Medulla oblongata (tissue), 1 donor: ENCODE data around the gene TRIO.
A peak's percentile ranks its signal among the peaks of the same experiment; 100 is the strongest.

ENCODE experiments used
- DNase-seq: peaks from one replicate; pipeline ENCODE4 v3.0.0-alpha.2; 2015; ENCODE audit errors: extremely low spot score

TRIO gene

GRCh38 chr5:14123551-14123950 lies 19.6 kb upstream of the TRIO start:
- DNase-seq: no peak

- no peak for DNase-seq
Observed at GRCh38 chr5:14123974-14124482, 19.1 kb upstream of the TRIO start.

DNA sequence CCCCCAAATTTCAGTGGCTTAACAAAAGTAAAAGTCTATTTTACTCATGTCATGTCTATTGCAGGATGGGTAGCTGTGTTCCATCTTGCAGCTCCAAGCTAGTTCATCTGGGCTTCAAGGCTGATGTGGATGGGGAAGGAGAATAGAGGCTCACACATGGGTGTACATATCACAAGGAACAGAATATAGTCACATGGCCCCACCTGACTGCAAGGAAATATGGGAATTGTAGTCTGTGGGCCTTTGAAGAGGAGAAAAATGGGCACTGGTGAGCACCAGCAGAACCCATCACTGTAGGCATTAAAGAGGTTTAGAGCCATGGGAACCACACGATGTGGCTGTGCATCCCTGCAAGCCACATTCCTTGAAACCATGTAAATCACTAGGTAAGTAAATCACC lies 17.9 kb upstream of the TRIO start:
- DNase-seq: no peak

- no peak for DNase-seq
Observed at GRCh38 chr5:14127587-14127986, 15.6 kb upstream of the TRIO start.

DNA sequence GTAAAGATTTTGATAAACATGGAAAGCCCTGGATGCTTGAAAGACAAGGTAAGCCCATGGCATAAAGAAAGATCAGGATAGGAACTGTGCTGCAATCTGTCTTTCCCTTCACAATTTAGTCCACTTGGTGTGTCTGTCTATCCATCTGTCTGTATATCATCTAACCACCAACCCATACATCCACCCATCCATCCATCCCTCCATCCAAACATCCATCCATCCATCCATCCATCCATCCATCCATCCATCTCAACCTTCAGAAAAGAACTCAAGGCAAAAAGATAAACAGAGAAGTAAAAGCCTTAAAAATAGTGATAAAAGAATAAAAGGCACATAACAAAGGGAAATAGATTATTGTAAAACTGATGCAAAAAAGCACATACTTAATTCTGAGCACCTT lies 15.1 kb upstream of the TRIO start:
- DNase-seq: no peak

DNA sequence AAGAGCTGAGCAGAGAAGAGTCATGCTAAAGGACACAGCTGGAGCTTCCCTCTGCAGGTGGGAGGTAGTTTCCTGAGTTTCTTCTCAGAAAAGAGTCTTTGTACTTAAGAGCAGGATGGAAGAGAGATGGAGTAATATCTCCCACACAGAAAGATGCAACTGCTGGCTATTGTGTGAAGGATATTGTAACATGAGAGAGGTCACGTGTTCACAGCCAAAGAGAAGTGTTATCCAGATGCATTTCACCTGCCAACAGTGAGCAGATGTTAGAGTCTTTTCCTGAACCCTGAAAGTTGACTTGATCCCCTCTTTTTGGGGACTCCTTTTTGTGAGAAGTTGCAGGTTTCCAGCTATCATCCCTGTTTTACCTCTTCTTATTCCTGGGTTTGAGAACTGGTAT lies 14.0 kb upstream of the TRIO start:
- DNase-seq: no peak

DNA sequence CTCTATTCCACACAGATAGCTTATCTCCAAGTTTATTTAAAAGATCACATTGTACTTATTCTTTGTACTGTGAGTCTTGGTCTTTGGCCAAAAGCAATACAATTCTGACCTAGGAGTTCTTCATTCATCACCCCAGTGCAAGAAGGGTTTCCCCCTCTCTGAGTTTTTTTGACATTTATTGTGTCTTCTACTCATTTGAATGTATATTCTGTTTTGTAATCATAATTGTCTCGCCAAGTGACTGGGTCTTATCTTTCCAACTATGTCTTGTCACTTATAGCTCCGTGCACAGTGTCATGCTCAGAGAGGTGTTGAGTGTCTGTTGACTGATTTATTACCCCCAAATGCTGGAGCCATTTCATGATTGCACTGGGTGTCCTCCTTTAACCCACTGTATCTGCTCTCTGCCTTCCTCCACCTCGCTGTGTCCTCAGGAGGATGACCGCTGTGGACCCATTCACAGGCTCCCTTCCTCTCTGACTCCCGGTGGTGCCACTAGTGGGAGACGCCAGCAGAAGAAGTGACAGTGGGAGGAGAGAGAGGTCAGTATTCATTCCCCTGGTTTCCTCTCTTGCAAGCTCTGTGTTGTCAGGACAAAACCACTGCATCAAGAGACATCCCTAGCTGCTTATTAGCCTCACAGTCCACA lies 11.2 kb upstream of the TRIO start:
- DNase-seq: no peak

DNA sequence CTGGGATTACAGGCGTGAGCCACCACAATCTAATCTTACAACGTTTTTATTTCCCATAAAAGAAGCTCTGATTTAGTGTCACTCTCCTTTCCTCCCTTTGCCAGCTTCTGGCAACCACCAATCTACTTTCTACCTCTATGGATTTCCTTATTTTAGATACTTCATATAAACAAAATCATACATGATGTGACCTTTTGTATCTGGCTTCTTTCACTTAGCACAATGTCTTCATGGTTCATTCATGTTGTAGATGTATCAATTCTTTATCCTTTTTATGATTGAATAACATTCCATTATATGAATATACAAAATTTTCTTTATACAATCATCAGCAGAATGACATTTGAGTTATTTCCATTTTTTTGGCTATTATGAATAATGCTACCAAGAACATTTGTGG lies 9.7 kb upstream of the TRIO start:
- no peak for DNase-seq

- no peak for DNase-seq
Observed at GRCh38 chr5:14134083-14134482, 9.1 kb upstream of the TRIO start.

DNA sequence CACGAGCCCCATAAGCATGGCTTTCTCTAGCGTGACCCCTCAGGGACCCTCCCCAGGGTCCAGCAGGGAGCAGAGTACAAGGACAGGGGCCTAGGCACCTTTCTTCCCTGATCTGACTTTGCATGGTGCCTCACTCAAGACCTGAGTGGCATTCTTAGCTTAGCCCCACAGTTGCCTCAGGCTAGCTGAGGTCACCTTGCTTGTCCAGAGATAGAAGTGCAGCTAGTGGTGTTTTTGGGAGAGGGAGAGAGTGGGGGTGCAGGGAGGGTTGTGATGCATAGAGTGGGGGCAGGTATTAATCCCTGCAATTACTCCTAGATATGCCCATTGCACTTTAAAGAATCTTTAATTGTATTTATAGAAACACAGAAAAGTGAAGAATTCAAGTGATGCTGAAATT lies 8.4 kb upstream of the TRIO start:
- no peak for DNase-seq

DNA sequence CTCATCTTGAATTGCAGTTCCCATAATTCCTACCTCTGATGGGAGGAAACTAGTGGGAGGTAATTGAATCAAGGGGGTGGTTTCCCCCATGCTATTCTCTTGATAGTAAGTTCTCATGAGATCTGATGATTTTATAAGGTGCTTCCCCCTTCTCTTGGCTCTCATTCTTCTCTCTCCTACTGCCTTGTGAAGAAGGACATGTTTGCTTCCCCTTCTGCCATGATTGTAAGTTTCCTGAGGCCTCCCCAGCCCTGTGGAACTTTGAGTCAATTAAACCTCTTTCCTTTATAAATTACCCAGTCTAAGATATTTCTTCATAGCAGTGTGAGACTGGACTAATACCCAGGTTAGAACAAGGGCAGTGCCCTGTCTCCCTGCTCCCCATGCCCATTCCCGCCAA lies 7.5 kb upstream of the TRIO start:
- no peak for DNase-seq

DNA sequence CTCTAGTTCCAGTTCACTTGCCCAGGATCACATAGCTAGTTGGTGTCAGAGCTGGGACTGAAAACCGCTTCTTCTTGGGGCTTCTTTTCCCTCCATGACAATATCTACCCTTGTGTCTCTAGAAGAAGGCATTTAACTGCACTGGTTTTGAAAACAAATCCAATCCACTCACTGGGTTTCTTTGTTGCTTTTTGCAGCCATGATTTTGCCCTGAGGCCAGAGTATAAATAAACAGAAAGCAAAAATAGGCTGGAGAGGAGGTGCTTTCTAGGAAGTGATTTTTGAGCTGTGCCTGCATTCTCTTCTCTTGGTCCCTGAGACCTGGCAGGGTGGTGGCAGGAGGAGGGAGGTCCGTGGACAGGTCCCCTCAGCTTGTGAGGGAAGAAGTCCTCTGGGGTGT lies 6.9 kb upstream of the TRIO start:
- no peak for DNase-seq

DNA sequence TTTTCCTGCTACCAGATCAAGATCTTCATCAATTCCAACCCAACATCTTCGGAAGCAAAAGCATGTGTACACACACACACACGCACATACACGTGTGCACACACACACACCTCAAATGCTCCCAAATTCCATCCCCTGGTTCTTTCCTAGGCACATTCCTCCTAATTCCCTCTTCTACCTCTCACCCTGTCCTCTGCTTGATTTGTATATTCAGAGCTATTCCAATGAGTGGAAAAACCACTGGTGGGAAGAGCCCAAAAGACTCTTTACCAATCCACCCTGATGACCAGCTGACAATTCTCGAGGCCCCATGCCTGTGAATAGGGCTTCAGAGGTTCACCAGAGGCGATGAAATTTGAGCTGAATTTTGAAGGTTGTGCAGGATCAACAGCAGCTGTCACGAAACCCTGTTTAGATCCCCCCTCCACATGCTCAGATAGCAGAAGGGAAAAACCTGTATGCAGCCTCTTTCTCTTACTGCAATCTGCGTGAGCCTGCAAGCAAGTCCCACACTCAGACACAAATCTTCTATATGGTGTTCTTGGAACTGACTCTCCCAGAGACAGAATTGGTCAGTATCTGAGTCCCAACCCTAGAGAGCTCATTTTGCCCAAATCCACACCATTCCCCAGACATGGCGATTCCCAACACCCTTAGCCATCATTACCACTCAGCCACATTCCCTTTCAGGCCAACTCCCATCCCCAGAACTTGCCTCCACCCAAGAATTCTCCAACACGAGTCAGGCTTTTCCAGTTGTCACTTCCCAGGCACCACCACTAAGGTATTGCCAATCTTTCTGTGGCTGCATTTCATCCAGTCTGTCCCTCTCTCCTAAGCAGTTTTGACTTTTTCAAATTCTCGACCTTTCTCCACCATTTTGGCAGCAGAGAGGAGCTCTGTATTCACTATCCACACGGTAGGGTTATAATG lies 4.3 kb upstream of the TRIO start:
- DNase-seq: no peak

- no peak for DNase-seq
Observed at GRCh38 chr5:14141764-14142163, 1.4 kb upstream of the TRIO start.

DNA sequence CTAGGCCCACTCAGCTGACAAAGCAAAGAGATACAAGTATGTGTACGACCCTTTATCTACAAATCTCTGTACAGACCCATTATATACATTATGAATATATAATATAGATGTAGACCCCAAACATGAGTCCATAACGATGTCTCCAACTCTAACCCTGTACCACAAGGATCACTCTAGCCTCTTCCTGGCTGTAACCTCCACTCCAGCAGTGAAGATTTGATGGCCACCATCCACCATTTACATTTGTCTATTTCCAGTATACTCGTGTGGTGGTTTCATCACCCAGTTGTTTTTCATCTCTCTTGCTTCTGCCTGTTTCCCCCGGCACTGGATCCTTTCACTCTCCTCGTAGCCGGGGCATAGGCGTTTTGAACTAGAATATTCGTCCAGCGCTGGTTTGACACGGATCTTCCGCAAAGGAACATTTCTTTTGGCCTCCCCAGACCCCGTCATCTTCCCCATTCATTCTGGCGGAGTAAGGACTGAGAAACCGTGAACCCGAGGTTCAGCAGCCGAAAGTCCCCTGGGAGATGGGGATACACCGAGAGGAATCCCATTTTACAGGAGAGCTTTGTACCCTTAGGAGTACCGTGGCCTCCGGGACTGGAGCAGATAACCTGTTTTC lies 828 bp upstream of the TRIO start:
- peak; percentile 35 for DNase-seq

GRCh38 chr5:14143546-14143840 lies 351 bp downstream of the TRIO start:
- DNase-seq: no peak

- DNase-seq: peak; percentile 28
Observed at GRCh38 chr5:14143841-14144585, 871 bp downstream of the TRIO start.

DNA sequence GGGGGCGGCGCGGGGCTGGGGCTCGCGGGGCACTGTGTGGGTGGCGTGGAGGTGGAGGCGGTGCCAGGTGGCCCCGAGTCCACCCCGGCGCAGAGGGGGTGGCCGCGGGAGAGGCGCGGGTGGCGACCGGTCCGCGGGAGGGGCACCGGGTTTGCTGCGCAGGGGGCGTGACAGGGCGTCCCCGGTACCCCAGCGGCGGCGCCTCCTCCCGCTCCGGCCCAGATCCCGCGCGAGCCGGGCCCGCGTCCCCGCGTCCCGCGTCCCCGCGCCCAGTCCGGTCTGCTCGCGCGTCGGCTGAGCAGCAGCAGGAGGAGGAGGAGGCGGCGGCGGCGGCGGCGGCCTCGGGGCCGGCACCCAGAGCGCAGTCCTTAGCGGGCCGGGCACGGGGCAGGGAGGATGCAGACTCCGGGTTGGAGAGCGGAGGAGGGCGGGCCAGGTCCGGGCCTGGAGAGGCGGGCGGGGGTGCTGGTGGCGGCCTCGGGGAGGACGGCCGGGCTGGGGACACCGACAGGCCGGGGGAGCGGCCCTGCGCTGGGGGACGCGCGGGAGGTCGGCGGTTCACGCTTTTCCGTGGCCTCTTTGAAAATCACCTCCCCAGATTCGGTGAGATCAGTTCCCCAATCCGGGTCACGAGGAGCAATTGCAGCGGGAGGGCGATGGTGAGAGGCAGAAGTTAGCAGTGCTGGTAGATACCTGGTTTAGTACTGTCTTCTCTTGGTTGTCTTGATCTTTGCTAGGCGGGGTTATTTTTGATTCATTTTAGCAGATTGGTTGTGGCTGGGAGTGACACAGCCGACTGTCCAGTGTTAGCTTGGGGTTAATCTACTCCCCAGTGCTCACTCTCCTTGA lies 1.7 kb downstream of the TRIO start:
- peak; percentile 78 for DNase-seq

DNA sequence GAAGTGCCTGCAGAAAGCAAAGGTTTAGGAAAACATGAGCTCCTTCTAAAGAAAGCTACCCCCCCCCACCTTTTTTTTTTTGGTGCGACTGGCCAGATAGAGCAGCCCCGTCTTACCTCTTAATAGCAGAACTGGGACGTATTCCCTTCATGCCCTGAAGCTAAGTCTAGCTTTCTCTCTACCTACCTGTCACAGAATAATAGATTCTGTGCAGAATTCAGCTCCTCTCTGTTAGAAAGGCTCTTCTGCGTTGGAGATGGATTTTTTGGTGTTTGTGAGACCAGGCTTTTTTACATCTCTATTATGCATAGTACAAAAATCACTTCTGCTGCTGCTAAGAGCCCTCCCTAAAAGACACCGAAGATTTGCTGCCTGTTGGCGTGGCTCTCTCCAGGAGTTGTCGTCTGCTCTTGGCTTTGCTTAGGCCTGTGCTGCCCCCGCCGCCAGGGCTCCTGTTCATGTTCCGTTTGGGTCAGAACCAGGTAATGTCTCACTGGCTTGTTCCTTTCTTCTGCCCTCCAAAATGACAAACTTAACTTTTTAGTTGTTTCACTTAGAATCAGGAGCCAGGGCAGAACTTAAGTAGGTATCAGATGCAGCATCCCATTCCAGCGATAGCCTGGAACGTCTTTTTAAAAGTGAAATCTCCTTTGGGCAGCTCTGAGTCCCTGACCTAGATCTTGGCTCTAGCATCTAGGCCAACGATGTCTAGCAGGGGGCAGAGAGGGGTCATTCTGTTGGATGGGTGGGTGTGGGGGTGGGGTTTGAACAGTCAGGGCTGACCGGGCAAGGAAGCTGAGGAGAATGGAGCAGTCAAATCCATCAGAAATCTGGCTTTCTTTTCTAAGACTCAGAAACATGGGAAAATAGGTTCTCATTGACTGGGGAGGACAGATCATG lies 2.5 kb downstream of the TRIO start:
- no peak for DNase-seq

GRCh38 chr5:14146725-14147124 lies 3.6 kb downstream of the TRIO start:
- DNase-seq: no peak
